ENCODE data around the gene VSTM2B.
"Not testable (repeated sequence)": the region's sequence is repeated elsewhere in the genome, so short reads cannot be mapped to it uniquely, and the experiment has no call there.

The VSTM2B gene

DNA sequence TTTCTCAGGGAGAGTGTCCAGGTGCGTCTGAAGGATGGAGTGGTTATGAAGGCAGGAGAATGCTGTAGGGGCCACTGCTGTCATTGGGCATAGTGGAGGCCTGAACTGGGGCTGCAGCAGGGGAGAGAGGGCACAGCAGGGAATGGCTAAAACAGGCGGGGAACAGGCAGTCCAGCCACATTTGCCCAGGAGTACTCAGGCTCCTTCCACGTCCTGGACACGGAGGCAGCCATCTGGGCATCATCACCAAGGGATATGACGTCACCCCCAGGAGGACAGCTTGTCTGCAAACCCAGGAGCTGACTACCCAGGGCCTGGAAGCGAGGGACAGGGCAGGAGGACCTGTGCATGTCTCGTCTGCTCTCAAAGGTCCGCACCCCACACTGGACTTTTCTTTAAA lies 22.2 kb downstream of the VSTM2B start:
- DNase-seq, result no peak

DNA sequence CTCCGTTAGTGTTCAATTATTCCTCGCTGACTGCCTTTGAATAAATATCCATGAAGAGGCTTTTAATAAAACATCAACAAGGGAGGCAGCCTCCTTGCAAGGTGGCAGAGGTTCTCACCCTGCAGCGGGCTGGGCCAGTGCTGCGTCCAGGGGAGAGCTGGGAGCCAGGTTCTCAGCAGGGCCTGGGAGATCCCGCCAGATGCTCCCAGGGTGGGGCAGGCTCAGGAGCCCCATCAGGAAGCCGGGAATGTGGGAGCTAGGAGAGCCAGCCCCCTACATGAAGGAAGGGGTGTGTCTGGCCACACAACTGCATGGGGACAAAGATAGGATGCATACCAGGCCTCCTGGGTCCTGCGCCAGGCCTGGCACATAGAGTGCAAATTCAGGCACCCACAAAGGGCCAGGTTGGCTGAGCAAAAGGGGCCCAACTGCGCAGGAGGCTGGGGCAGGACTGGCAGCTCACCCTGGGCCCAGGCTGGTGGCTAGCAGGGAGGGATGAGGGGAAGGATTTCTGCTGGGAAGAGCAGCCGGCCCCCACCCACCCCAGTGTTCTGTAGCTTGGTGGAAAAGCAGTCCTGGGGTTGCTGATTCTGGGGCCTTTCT lies 22.8 kb downstream of the VSTM2B start:
- DNase-seq, result no peak

DNA sequence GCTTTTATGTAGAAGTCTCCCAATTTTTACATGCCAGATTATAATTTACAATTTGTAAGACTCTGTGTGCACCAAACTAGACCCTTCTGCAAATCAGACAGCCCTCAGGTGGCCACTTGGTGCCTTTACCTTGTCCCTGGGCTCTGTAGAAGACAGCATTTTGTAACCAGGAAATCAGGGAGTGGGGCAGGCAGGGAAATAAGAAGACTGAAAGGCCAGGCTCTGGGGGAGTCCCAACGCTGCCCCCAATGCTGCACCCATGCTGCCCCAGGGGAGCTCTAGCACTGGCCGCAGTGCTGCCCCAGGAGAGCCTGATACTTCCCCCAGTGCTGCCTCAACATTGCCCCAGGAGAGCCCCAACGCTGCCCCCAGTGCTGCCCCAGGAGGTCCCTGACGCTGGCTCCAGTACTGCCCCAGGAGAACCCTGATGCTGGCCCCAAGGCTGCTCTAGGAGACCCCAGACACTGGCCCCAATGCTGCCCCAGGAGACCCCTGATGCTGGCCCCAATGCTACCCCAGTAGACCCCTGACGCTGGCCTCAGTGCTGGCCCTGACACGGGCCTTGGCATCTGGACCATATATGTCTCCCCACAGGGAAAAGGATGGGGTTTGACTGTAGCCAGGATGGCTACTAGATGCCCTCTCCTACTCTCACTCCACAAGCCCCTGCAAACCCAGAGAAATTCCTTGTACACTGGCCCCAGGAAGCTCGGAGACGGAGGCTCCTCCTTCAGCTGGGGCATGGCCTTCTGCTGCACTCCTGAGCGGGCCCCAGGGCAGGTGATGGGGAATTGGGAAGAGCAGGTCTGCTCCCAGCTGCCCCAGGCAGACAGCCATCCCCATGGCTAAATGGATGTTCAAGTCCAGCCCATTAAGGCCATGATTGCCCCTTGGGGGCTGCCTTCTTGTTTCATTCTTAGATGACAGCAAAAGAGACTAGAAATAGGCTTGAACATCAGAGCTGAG lies 23.6 kb downstream of the VSTM2B start:
- no peak for DNase-seq

DNA sequence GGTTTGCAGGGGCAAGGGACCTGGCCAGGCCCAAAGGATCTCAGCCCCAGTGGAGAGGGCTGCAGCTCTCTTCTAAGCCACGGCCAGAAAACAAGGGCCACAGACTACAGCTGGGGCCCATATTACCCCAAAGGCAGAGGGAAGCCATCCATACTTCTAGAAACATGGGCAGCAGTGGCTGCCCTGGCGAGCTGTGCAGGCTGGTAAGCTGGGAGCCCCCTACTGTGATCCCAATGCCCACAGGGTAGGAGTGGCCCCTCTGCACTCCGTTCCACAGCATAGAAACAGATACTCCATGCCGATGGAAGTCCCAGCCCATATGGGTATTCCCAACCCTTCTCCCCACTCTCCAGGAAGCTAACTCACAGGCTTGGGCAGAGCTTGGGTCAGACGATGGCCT lies 25.1 kb downstream of the VSTM2B start:
- DNase-seq, result no peak

DNA sequence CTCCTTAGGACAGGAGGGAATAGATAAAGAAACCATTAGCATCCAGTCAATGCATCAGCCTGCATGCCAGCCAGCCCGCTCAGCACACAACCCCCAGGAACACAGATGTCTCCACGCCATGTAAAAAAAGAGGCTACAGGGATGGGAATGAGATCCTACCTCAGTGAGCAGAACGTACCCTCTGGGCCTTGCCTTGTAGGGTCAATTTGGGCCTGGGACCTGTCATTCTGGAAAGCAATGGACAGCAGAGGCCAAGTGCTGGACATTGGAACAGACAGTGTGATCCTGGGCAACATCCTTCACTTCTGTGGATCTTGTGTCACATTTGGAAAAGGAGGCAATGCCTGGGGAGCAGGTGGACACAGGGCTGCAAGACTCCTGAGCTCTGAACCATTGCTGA lies 26.0 kb downstream of the VSTM2B start:
- DNase-seq, result no peak

DNA sequence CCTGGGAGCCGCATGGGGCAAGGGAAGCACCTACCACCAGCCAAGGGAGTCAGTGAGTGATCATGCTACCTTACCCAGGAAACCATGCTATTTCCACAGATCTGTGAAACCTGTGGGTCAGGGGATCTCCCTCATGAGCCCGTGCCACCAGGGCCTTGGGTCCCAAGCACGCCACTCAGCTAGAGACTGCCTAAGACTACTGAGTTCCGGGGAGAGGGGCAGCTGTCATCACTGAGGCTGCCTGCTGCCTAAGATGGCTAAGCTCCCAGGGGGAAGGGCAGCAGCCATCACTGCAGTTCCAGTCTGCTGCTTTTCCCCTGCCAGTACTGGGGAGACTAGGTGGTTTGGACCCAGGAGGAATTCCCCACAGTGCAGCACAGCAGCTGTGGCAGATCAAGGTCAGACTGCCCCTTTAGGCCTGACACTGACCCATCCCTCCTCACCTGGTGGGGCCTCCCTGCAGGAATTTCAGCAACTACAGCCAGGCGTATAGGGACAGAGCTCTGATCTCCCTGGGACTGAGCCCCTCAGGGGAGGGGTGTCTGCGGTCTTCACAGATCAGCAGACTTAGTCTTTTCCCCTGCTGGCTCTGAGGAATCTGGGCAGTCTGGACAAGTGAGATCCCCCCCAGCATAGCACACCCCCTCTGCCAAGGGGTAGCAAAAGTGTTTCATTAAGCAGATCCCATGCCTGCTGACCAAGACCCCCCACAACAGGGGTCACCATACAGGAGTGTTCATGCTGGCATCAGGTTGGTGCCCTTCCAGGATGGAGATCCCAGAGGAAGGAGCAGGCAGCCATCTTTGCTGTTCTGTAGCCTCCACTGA lies 26.9 kb downstream of the VSTM2B start:
- DNase-seq, result no peak

DNA sequence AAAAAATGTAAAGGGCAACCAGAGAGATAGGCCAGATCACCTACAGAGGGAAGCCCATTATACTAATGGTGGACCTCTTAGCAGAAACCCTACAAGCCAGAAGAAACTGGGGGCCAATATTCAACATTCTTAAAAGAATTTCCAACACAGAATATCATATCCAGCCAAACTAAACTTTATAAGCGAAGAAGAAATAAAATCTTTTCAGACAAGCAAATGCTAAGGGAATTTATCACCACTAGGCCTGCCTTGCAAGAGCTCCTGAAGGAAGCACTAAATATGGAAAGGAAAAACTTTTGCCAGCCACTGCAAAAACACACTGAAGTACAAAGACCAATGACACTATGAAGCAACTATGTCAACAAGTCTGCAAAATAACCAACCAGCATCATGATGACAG lies 28.4 kb downstream of the VSTM2B start:
- no peak for DNase-seq

DNA sequence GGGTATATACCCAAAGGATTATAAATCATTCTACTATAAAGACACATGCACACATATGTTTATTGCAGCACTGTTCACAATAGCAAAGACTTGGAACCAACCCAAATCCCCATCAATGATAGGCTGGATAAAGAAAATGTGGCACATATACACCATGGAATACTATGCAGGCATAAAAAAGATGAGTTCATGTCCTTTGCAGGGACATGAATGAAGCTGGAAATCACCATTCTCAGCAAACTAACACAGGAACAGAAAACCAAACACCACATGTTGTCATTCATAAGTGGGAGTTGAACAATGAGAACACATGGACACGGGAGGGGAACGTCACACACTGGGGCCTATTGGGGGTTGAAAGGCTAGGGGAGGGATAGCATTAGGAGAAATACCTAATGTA lies 33.3 kb downstream of the VSTM2B start:
- DNase-seq, result not testable (repeated sequence)

DNA sequence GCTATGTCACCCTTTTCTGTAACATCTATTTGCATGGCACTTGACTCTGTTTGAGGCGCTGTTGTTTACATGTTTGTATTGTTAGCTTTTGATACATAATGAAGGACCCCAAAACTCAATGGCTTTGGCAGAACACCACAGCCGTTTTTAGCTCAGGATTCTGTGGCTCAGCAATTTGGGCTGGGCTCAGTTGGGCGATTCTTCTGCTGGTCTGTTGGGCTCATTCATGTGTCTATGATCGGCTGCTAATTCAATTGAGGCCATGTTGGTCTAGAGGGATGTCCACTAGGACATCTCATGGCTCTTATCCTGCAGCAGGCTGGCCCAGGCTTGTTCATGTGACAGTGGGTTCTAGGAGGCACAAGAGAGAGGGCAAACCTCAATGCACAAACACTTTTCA lies 33.9 kb downstream of the VSTM2B start:
- no peak for DNase-seq

DNA sequence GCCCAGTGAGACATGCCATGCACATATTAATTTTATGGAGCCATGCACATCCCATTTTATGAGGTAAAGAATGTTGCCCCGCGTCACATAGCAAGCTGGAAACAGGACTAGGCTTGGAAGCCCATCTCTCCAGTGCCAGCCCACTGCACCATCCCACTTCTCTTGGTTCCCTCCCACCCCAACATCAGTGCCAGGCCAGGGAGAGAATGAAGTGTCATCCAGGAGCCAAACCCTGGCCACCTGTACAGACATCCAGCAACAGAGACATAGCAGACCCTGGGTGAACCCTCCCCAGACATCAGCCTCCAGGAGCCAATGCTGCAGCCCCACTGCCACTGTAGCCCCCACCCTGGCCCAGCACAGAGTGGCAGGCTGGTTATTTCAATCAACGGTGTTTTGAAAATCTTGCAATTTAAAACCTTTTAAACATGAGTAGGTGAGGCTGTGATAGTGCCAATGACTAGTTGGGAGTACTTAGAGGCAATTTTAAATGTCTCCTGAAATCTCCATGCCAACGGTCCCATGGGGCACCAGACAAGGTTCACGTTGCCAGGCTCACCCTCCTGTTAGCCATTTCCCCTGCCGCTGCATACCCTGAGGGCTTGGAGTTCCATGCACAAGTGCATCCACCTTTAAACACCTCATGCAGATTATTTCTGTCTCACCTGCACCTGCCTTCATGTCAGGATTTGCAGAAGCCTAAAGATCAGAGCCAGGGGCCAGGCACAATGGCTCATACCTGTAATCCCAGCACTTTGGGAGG lies 34.7 kb downstream of the VSTM2B start:
- no peak for DNase-seq

DNA sequence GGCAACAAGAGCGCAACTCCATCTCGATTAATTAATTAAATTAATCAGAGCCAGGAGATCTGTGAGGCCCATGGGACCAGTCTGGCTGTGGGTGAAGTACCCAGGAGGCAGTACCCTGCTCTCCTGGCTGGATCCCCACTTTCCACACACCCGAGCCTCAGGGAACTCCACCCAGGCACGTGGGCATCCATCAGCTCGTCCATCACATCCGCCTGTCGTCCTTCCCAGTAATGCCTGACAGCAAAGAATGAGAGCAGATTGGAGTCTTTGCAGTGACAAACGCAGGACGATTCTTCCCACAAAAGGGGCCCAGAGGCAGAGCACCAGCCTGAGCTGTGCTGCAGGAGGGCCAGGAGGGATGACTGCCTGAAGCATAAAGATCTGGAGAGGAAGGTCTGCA lies 35.8 kb downstream of the VSTM2B start:
- DNase-seq, result no peak

DNA sequence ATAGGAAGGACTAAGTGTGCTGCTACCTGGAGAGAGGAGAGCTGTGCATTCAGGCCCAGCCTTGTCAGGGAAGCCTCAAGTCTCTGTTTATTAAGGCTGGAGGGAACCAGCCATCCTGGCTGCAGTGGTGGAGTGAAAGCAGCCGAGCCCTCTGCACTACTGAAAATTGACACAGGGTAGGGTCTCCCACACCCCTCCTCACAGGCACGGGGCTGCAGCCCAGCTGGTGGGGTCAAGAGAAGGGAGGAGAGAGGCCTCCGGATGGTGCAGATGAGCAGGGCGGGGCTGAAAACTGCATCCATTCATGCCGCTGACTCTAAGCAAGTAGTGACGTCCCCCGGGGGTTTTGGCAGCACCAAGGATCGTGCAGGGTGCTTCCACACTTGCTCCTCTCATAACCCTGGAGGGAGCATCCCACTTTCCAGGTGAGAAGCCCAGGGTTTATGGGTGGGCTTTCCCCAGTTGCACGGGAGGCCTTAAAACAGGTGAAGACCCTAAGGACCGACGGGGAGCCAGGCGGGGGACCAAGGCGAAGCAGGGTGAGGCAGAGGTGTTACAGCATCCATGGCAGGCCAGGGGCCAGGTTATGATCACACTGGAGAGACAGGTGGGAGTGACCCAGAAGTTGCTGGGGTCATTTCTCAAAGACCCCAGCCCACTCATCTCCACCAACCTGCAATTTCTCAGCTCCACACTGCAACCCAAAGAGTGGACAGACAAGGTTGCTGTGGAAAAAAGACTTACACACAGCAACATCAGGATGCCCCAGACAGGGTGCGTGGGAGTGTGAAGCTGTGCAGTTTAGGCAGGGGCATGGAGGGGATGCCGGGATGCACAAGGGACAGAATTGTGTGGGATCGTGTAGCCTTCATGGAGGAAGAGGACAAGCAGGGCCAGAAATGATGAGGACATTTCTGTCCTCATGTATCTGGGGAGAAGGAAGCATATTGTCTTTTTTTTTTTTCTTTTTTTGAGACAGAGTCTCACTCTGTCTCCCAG lies 36.8 kb downstream of the VSTM2B start:
- DNase-seq, result no peak

DNA sequence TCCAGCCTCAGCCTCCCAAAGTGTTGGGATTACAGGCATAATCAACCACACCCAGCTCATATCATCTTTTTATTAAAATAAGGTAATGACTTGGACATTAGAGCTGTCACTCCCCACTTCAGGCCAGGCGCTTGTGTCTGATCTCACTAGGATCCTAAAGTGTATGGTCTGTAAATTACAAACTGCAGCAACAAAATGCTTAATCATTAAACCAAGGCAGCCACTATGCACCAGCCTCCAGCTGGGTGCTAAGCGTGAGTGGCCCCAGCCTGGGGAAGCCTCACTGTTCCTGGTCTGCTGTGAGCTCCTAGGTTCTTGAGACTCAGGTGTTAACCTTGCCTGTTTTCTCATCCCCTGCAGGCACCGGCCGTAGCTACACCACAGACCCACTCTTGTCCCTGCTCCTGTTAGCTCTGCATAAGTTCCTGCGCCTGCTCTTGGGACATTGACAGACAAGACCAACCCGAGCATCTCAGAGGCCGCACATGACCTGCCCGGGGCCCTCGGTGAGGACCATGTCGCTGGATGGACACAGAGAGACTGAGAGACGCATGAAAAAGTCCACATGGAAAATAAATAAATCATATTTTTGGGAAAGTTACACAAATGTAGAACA lies 37.8 kb downstream of the VSTM2B start:
- DNase-seq, result no peak

DNA sequence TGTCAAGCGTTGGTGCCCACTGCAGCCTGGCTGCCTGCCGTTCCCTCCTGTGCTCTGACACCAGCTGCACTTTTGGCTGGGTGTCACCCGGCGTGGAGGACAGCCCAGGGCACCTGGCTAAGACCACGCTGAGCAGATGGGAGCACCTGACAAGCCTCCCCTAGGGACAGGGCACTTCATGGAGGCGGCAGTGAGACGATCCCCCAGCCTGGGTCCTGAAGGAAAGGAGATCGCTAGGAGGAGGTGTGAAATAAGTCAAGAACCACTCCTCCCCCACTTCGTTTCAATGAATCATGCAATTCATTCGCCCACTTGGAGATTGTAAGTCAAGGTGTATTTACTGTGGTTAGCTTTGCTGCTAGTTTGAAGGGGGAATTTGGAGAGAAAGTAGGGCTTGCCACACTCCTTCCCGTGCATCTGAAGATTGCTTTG lies 38.8 kb downstream of the VSTM2B start:
- DNase-seq, result no peak

DNA sequence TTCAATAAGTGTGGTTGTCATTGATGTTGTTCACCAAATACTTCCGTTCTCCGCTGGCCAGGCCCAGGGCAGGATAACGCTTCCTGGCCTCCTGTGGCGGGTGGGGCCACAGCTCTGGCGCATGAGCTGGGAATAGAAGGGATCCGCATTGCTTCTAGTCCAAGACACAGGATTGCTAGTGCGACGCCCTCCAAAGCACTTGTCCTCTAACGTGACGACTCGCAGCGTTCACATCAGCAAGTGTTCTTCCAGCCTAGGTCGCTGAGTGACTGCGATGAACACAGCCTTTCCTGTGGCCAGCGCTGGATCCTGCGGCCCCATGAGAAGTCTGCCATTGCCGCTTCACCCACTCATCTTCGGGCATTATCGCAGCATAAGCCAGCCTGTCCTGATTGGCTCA lies 39.4 kb downstream of the VSTM2B start:
- DNase-seq, result no peak

DNA sequence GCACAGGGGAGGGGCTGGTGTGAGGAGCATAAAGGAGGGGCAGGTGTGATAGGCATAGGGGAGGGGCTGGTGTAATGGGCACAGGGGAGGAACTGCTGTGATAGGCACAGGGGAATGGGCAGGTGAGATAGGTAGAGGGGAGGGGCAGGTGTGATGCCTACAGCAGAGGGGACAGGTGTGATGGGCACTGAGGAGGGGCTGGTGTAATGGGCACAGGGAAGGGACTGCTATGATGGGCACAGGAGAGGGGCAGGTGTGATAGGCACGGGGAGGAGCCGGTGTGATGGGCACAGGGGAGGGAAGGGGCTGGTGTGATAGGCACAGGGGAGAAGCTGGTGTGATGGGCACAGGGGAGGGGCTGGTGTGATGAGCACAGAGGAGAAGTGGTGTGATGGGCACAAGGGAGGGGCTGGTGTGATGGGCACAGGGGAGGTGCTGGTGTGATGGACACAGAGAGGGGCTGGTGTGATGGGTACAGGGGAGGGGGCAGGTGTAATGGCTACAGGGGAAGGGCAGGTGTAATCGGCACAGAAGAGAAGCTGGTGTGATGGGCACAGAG lies 40.8 kb downstream of the VSTM2B start:
- no peak for DNase-seq

DNA sequence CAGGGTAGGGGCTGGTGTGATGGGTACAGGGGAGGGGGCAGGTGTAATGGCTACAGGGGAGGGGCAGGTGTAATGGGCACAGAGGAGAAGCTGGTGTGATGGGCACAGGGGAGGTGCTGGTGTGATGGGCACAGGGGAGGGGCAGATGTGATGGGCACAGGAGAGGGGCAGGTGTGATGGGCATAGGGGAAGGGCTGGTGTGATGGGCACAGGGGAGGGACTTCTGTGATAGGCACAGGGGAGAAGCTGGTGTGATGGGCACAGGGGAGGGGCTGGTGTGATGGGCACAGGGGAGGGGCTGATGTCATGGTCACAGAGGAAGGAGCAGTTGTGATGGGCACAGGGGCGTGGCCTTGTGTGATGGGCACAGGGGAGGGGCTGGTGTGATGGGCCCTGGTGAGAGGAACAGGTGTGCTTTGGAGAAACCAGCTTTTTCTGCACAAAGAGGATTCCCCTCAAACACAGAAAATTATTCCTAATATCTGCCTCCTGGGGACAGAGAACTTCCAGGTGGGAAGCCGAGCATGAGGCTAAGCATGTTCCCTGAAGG lies 41.6 kb downstream of the VSTM2B start:
- DNase-seq, result no peak

DNA sequence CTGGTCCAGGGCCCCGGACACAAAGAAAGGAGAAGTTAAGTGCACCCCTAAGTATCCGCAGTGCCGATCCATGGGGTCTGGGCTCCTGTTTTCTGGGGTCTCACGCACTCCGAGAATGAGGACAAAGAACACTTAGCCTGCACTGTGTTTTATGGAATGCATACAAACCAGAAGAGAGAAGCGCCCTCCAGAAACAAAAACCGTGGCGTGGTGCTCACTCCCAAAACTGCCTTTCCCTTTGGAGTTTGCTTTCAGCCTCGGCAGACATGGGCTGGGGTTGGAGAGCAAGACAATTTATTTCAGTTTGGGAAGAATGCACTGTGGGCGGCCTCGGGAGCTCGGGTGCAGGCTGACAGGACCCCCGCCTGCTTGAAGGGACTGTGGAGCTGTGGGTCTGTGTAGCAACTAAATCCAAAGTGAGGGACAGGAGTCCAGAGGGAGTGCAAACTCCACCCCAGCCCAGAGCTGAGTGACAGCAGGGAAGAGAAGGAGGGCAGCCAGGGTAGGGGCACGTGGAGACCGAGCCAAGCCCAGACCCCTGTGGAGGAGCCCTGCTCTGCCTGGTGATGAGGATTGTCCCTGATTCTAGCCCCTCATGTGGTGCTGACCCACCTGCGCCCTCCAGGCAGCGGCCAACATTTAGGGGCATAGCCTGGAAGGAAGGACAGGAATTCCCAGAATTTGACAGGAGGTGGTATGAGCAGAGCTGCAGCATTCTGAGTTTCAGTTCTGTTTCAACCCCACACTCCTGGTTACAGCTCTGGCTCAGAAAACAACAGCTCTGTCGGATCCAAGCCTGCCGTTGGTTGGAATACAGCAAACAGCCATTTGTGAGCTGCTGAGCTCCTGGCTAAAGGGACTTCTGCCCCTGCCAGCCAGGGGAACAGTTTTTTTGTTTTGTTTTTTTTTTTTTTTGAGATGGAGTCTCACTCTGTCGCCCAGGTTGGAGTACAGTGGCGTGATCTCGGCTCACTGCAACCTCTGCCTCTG lies 42.5 kb downstream of the VSTM2B start:
- no peak for DNase-seq

Data from stimulated activated naive CD4-positive, alpha-beta T cell treated with Interleukin-2 at 50 U/mL for 16 hours (primary cell).